ENCODE measurements around the gene UHRF2.
"Not testable (repeated sequence)": the region's sequence is repeated elsewhere in the genome, so short reads cannot be mapped to it uniquely, and the experiment has no call there.

UHRF2 gene

GRCh38 chr9:6489099-6489498 lies 76.1 kb downstream of the UHRF2 start:
- no peak for DNase-seq

GRCh38 chr9:6490863-6491262 lies 77.9 kb downstream of the UHRF2 start:
- DNase-seq = no peak

- DNase-seq = no peak
Observed at GRCh38 chr9:6495466-6495865, 82.5 kb downstream of the UHRF2 start.

GRCh38 chr9:6498982-6499381 lies 86.0 kb downstream of the UHRF2 start:
- DNase-seq = no peak

- no peak for DNase-seq
Observed at GRCh38 chr9:6501526-6502210, 88.7 kb downstream of the UHRF2 start.

GRCh38 chr9:6502399-6502798 lies 89.4 kb downstream of the UHRF2 start:
- no peak for DNase-seq

GRCh38 chr9:6506571-6506970 lies 93.6 kb downstream of the UHRF2 start:
- DNase-seq = no peak

GRCh38 chr9:6512085-6512657 lies 99.2 kb downstream of the UHRF2 start:
- DNase-seq = no peak

GRCh38 chr9:6522263-6522662 lies 109.3 kb downstream of the UHRF2 start:
- DNase-seq = no peak

- DNase-seq = no peak
Observed at GRCh38 chr9:6525326-6526045, 112.5 kb downstream of the UHRF2 start.

- DNase-seq = no peak
Observed at GRCh38 chr9:6535594-6535993, 122.6 kb downstream of the UHRF2 start.

- no peak for DNase-seq
Observed at GRCh38 chr9:6538666-6539071, 125.7 kb downstream of the UHRF2 start.

GRCh38 chr9:6542617-6543016 lies 129.6 kb downstream of the UHRF2 start:
- not testable (repeated sequence) for DNase-seq

GRCh38 chr9:6543204-6543603 lies 130.2 kb downstream of the UHRF2 start:
- DNase-seq = no peak

- no peak for DNase-seq
Observed at GRCh38 chr9:6545017-6545691, 132.2 kb downstream of the UHRF2 start.

GRCh38 chr9:6549106-6549800 lies 136.3 kb downstream of the UHRF2 start:
- no peak for DNase-seq

GRCh38 chr9:6551136-6551535 lies 138.1 kb downstream of the UHRF2 start:
- DNase-seq = no peak

GRCh38 chr9:6552033-6552432 lies 139.0 kb downstream of the UHRF2 start:
- DNase-seq = no peak

GRCh38 chr9:6552498-6553121 lies 139.6 kb downstream of the UHRF2 start:
- DNase-seq = no peak

GRCh38 chr9:6553866-6554265 lies 140.9 kb downstream of the UHRF2 start:
- DNase-seq = no peak
